ENCODE results near the gene GLYAT. TPM values are rescaled to one million over a fixed set of nuclear protein-coding genes. Genes with fewer than 3 reads are reported as not detected.
"Not testable (repeated sequence)": the region's sequence is repeated elsewhere in the genome, so short reads cannot be mapped to it uniquely, and the experiment has no call there.

Gene GLYAT
- total RNA-seq, 2 experiments from 2014 or later, result not detected

- peaks cover 4% of the 10 kb centered on the region for H3K9me3 Mint-ChIP-seq
- H3K4me3 Mint-ChIP-seq, result no peak overlapping the region
- no peak overlapping the region for H3K27ac Mint-ChIP-seq
- DNase-seq, result no peak
- H3K4me1 Mint-ChIP-seq, result no peaks in the 10 kb centered on the region
- ChIA-PET CTCF (interaction anchor here (1.2 to 2.2 kb wide), 2 partner anchors 9 to 10 kb away, joined by 3 to 5 read pairs; no protein-coding TSS in a partner anchor), POLR2A (no interaction called here)
- H3K36me3 Mint-ChIP-seq (ENCODE audit: low read depth), result no peaks in the 10 kb centered on the region
- H3K27me3 Mint-ChIP-seq, result peaks cover 9% of the 10 kb centered on the region
These were observed 45.6 kb downstream of the GLYAT start for GRCh38 chr11:58685973-58686722.

GRCh38 chr11:58682660-58683059 is 49.1 kb downstream of the GLYAT start:
- H3K27ac Mint-ChIP-seq; POLR2A ChIA-PET; H3K4me3 Mint-ChIP-seq; H3K36me3 Mint-ChIP-seq (ENCODE audit: low read depth); CTCF ChIA-PET; H3K9me3 Mint-ChIP-seq; H3K4me1 Mint-ChIP-seq; DNase-seq: not testable (repeated sequence)
- peaks cover 23% of the 10 kb centered on the region for H3K27me3 Mint-ChIP-seq

- H3K27me3 Mint-ChIP-seq, result peaks cover 21% of the 10 kb centered on the region
- DNase-seq; H3K27ac Mint-ChIP-seq; H3K4me3 Mint-ChIP-seq; H3K36me3 Mint-ChIP-seq (ENCODE audit: low read depth); H3K9me3 Mint-ChIP-seq; POLR2A ChIA-PET; H3K4me1 Mint-ChIP-seq: not testable (repeated sequence)
- CTCF ChIA-PET, result interaction anchor here (0.8 to 1.9 kb wide), 5 partner anchors 9 to 281 kb away, joined by 3 to 5 read pairs (median 3); no protein-coding TSS in a partner anchor
These were observed 54.2 kb downstream of the GLYAT start for GRCh38 chr11:58677536-58677935.

DNA sequence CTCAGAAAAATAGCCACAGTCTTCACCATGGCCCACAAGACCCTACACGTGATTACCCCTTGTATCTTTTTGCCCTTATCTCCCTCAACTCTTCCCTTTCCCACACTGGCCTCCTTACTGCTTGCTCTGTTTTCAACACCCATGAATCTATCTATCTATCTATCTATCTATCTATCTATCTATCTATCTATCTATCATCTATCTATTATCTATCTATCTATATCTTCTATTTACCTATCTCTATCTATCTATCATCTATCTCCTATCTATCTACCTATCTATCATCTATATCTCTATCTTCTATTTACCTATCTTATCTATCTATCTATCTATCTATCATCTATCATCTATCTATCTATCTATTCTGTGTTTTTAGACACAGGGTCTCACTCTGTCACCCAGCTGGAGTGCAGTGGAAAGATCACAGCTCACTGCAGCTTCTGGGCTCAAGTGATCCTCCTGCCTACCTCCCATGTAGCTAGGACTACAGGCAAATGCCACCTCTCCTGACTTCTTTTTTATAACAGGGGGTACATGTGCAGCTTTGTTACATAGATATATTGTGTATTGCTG is 55.1 kb downstream of the GLYAT start:
- no peak for DNase-seq
- Mint-ChIP-seq H3K36me3 (ENCODE audit: low read depth) (no peaks in the 10 kb centered on the region), H3K4me1 (no peaks in the 10 kb centered on the region), H3K27me3 (peaks cover 19% of the 10 kb centered on the region), H3K4me3 (no peak overlapping the region), H3K9me3 (no peaks in the 10 kb centered on the region), H3K27ac (no peak overlapping the region)
- ChIA-PET CTCF (interaction anchor here (1.0 to 1.9 kb wide), 4 partner anchors 9 to 108 kb away, joined by 3 to 5 read pairs (median 4); no protein-coding TSS in a partner anchor), POLR2A (no interaction called here)

- no peaks in the 10 kb centered on the region for H3K9me3 Mint-ChIP-seq
- CTCF ChIA-PET, result interaction anchor here (1.0 to 1.4 kb wide), 3 partner anchors 10 to 483 kb away, joined by 3 to 5 read pairs (median 4); no protein-coding TSS in a partner anchor
- DNase-seq, result peak; percentile 73
- no peaks in the 10 kb centered on the region for H3K36me3 Mint-ChIP-seq (ENCODE audit: low read depth)
- no peak overlapping the region for H3K4me3 Mint-ChIP-seq
- no peaks in the 10 kb centered on the region for H3K4me1 Mint-ChIP-seq
- H3K27me3 Mint-ChIP-seq, result peaks cover 10% of the 10 kb centered on the region
- no peak overlapping the region for H3K27ac Mint-ChIP-seq
- POLR2A ChIA-PET, result no interaction called here
These were observed 56.2 kb downstream of the GLYAT start for GRCh38 chr11:58675334-58676155.

- no peak for DNase-seq
- no peak overlapping the region for H3K27ac Mint-ChIP-seq
- peaks cover 9% of the 10 kb centered on the region for H3K27me3 Mint-ChIP-seq
- no peaks in the 10 kb centered on the region for H3K9me3 Mint-ChIP-seq
- H3K4me1 Mint-ChIP-seq, result no peaks in the 10 kb centered on the region
- no peak overlapping the region for H3K4me3 Mint-ChIP-seq
- POLR2A ChIA-PET, result no interaction called here
- H3K36me3 Mint-ChIP-seq (ENCODE audit: low read depth), result no peaks in the 10 kb centered on the region
- CTCF ChIA-PET, result interaction anchor here (0.9 to 1.4 kb wide), 2 partner anchors 98 to 484 kb away, joined by 3 to 5 read pairs; partner anchors contain the start of gene LPXN
These were observed 57.1 kb downstream of the GLYAT start for GRCh38 chr11:58674609-58675008.

- Mint-ChIP-seq H3K36me3 (ENCODE audit: low read depth) (no peaks in the 10 kb centered on the region), H3K4me3 (no peak overlapping the region), H3K27me3 (no peaks in the 10 kb centered on the region), H3K27ac (no peak overlapping the region), H3K4me1 (no peaks in the 10 kb centered on the region), H3K9me3 (no peaks in the 10 kb centered on the region)
- POLR2A ChIA-PET, result no interaction called here
- no peak for DNase-seq
- CTCF ChIA-PET, result interaction anchor here (1.1 to 1.3 kb wide), 2 partner anchors 17 to 22 kb away, joined by 3 to 6 read pairs; no protein-coding TSS in a partner anchor
These were observed 59.6 kb downstream of the GLYAT start for GRCh38 chr11:58671983-58672633.

- POLR2A ChIA-PET, result no interaction called here
- no peaks in the 10 kb centered on the region for H3K9me3 Mint-ChIP-seq
- H3K27me3 Mint-ChIP-seq, result no peaks in the 10 kb centered on the region
- no peak for DNase-seq
- no peaks in the 10 kb centered on the region for H3K4me1 Mint-ChIP-seq
- CTCF ChIA-PET, result no interaction called here
- H3K4me3 Mint-ChIP-seq, result no peak overlapping the region
- no peaks in the 10 kb centered on the region for H3K36me3 Mint-ChIP-seq (ENCODE audit: low read depth)
- no peak overlapping the region for H3K27ac Mint-ChIP-seq
These were observed 71.7 kb downstream of the GLYAT start for GRCh38 chr11:58659910-58660570.

DNA sequence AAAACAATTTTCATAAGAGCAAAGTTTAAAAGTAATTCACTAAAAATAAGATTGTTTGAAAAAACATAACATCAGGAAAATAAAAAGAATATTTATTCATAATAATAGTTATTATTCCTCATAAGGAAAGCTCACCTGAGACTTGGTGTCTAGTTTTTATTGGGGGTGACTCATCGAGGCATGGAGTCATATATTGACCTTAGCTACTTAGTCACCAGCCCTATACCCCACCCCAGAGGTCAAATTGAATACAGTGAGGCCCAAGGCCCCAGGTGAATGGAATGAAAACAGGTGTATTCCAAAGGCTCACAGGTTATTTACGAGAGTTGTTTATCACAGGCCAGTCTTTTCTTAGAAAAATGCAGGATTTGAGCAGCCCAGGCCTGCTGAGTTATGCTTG is 72.3 kb downstream of the GLYAT start:
- ChIA-PET CTCF (no interaction called here), POLR2A (no interaction called here)
- H3K36me3 Mint-ChIP-seq (ENCODE audit: low read depth), result no peaks in the 10 kb centered on the region
- H3K4me3 Mint-ChIP-seq, result no peak overlapping the region
- no peak for DNase-seq
- no peak overlapping the region for H3K27ac Mint-ChIP-seq
- no peaks in the 10 kb centered on the region for H3K9me3 Mint-ChIP-seq
- no peaks in the 10 kb centered on the region for H3K27me3 Mint-ChIP-seq
- H3K4me1 Mint-ChIP-seq, result peaks cover 2% of the 10 kb centered on the region

Other genes starting within 250 kb of the GLYAT start
- under 1 TPM; 0.25 to 0.35 TPM for gene OR5B21, start 223.8 kb downstream of the GLYAT start, total RNA-seq
- 100 to 1,000 TPM; 137 to 138 TPM for gene LPXN, start 156.1 kb downstream of the GLYAT start, total RNA-seq
- 10 to 100 TPM; 53.5 to 55.2 TPM for gene ZFP91, start 152.9 kb downstream of the GLYAT start, total RNA-seq
- 1 to 10 TPM; 2.3 to 2.4 TPM for gene CNTF, start 109.3 kb downstream of the GLYAT start, total RNA-seq
- not detected for gene GLYATL2, start 112.8 kb upstream of the GLYAT start, total RNA-seq
- gene GLYATL1, start 207.5 kb upstream of the GLYAT start, total RNA-seq, result not detected

Data from activated CD4-positive, alpha-beta memory T cell treated with anti-CD3 and anti-CD28 coated beads, Interleukin-2, amount 10 ng/mL, durations not matched to agents 7 days and 5 days (primary cell).